Measurements from ENCODE around the gene PRDM5.

DNA sequence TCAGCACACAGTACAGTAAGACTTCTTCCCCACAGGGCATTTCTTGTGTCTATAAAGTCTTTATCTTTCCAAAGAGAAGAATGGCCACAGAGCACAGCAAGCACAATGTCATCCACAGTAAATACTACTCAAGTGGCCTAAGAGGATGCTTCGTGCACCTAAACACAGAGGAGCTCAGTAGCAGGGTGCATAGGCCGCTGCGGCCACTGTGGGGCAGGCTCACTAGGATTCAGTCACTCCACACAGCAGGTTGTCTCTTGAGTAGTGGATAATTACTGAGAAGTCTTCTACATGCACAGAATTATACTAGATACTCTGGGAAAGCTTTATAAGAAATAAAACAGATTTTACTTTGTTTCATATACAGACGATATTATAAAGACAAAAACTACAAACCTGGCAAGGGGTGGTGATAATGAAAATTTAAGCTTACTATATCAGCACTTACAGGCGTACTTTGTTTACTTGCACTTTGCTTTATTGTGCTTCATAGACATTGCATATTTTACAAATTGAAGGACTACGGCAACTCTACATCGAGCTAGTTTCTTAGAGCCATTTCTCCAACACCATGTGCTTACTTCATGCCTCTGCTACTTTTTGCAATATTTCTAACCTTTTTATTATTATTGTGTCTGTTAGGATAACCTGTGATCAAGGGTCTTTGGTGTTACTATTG, 78.5 kb downstream of the PRDM5 start:
- TF ChIP-seq POLR2A (IDR thresholded peaks at IDR 0.05; ENCODE audit: borderline replicate concordance, extremely low read depth, insufficient read depth, insufficient read length) (no peak), POLR2AphosphoS5 (IDR thresholded peaks at IDR 0.05; ENCODE audit: low read depth, low read length) (no peak)
